ENCODE measurements around the gene PRDM7. TPM values are rescaled to one million over a fixed set of nuclear protein-coding genes. Genes with fewer than 3 reads are reported as not detected.

The PRDM7 gene
- total RNA-seq, result not detected in 2 replicates

DNA sequence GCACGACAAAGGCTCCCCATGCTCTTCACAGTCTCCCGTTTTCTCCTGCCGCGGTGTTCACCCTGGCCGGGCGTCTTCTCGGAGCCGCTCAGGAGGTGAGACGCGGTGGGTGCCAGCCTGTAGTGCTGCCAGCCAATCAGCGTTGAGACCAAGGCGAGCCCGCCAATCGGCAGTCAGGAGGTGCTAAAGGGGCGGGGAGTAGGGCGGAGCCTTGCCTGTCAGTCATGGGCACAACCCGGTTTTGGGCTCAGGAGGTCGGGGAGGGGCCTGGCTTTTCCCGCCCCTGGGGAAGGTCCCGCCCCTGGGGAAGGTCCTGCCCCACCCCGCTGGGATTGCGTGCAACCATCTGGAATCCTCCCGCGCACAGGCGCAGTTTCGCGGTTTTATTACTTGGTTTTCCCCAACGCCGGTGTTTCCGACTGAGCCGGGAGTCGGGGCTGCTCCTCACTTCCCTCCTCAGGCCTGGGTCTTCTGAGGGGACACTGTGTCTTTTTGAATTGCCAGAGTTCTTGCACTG, at the start of gene PRDM7:
Gene PRDM7, minus strand, starts transcription at position 92 of the 517 bp plus-strand sequence. CDS start 1,421 bp downstream, outside the sequence.

DNA sequence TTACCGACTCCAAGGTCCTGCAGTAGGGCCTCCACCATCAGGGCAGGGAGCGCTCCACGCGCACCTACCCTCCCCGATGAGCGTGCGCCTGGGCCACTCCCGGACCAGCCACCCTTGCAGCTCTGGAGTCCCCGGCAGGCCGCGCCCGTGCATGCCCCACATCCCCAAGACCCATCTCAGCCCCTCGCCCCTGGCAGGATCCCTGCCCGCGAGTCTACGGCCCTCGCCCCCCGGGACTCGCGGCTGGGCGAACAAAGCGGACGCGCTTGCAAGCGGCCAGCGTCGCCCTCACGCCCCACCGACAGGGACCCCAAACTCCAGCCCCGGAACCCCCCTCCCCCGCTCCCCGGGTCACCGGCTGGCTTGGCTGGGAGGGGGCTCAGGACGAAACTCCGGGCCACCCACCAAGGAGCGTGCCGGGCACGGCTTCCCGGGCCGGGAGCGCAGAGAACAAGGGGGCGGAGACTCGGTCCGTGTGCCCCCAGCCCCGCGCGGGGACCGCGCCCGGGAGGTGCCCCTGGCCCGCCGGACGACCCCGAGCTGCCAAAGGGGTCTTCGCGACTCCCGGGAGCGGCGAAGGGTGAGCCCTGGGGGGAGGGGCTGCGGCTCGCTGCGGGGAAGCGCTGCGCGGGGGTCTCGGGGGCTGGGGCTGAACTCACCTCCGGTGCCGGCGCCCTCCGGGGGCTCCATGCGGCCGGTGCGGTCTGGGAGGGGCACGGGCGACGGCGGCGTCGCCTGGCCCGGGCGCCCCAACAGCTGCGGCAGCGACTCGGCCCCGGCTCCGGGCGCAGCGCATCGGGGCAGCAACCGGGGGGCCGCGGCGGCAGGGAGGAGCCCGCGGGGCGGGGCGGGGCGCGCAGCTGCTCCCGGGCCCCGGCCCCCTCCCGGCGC, 58.2 kb downstream of the PRDM7 start, which contains the start of gene DBNDD1:
Gene DBNDD1, minus strand, starts transcription at position 805 of the 891 bp plus-strand sequence. Its CDS starts 115 bp downstream, at position 690.

Other genes with a start within 250 kb of the PRDM7 start
- gene SPIRE2, start 248.9 kb downstream of the PRDM7 start, total RNA-seq, result 0.77 and 1.1 TPM in 2 replicates
- gene TCF25, start 203.7 kb downstream of the PRDM7 start, total RNA-seq, result 175 and 185 TPM in 2 replicates
- 4.4 and 6.5 TPM in 2 replicates for gene MC1R, start 158.5 kb downstream of the PRDM7 start, total RNA-seq
- 119 and 496 TPM in 2 replicates for gene TUBB3, start 154.0 kb downstream of the PRDM7 start, total RNA-seq
- 68.8 and 84.0 TPM in 2 replicates for gene DEF8, start 128.6 kb downstream of the PRDM7 start, total RNA-seq
- 1.5 and 2.3 TPM in 2 replicates for gene DBNDD1, start 57.9 kb downstream of the PRDM7 start, total RNA-seq

Measured in regular cardiac myocyte (primary cell).